ENCODE results near the gene TAS2R38. TPM values are rescaled to one million over a fixed set of nuclear protein-coding genes. Genes with fewer than 3 reads are reported as not detected.

TAS2R38 gene
- total and polyA plus RNA-seq, 10 donors: not detected

- no peaks in the 10 kb centered on the region for H3K27me3 ChIP-seq (replicated peaks in 1 of 7)
- H3K4me1 ChIP-seq: peaks cover 0 to 12% (median 0%) of the 10 kb centered on the region in 6 donors
- TF ChIP-seq POLR2A (IDR thresholded peaks at IDR 0.05): no peak
- no peak for TF ChIP-seq POLR2AphosphoS5 (IDR thresholded peaks at IDR 0.05)
- no peak for TF ChIP-seq CTCF (IDR thresholded peaks at IDR 0.05 in 8 of 11, conservative IDR thresholded peaks at IDR 0.05 in 3 of 11)
- H3K27ac ChIP-seq: peak overlapping the region in 3 of 8 donors; percentile 66 to 82 (median 79)
- no peaks in the 10 kb centered on the region for H3K36me3 ChIP-seq
- intact Hi-C loops (cut with DNase I; ENCODE audit: low total_unique reads): no loop called here
- peaks cover 2 to 39% (median 32%) of the 10 kb centered on the region in 8 donors for H3K9me3 ChIP-seq
- no peak overlapping the region for H3K4me3 ChIP-seq
- 44 to 74% (median 68%) methylated on average over 1 of the region's 1 CpG for WGBS, 5 donors
- no peak for DNase-seq
Observed at GRCh38 chr7:141943846-141944245, 29.7 kb downstream of the TAS2R38 start.

- intact Hi-C loops (cut with DNase I; ENCODE audit: low total_unique reads): no loop called here
- H3K27me3 ChIP-seq (replicated peaks in 1 of 7): no peaks in the 10 kb centered on the region
- no peak overlapping the region for H3K4me3 ChIP-seq
- no peaks in the 10 kb centered on the region for H3K36me3 ChIP-seq
- TF ChIP-seq POLR2AphosphoS5 (IDR thresholded peaks at IDR 0.05) (no peak), POLR2A (IDR thresholded peaks at IDR 0.05) (no peak), CTCF (IDR thresholded peaks at IDR 0.05 in 8 of 11, conservative IDR thresholded peaks at IDR 0.05 in 3 of 11) (no peak)
- peaks cover 0 to 5% (median 0%) of the 10 kb centered on the region in 6 donors for H3K4me1 ChIP-seq
- H3K9me3 ChIP-seq: peaks cover 2 to 39% (median 32%) of the 10 kb centered on the region in 8 donors
- DNase-seq: no peak
- 89 to 95% (median 91%) methylated on average over 3 of the region's 3 CpGs for WGBS, 5 donors
- no peak overlapping the region for H3K27ac ChIP-seq
Observed at GRCh38 chr7:141941075-141941474, 32.5 kb downstream of the TAS2R38 start.

GRCh38 chr7:141930211-141930610 lies 43.4 kb downstream of the TAS2R38 start:
- peaks cover 0 to 16% (median 0%) of the 10 kb centered on the region in 6 donors for H3K4me1 ChIP-seq
- WGBS, 5 donors: 75 to 89% (median 76%) methylated on average over 5 of the region's 5 CpGs
- peaks cover 0 to 9% (median 0%) of the 10 kb centered on the region in 8 donors for H3K9me3 ChIP-seq
- no peaks in the 10 kb centered on the region for H3K27me3 ChIP-seq (replicated peaks in 1 of 7)
- no peak for DNase-seq
- no peaks in the 10 kb centered on the region for H3K36me3 ChIP-seq
- no peak for TF ChIP-seq POLR2AphosphoS5 (IDR thresholded peaks at IDR 0.05)
- no peak for TF ChIP-seq CTCF (IDR thresholded peaks at IDR 0.05 in 8 of 11, conservative IDR thresholded peaks at IDR 0.05 in 3 of 11)
- no peak for TF ChIP-seq POLR2A (IDR thresholded peaks at IDR 0.05)
- H3K27ac ChIP-seq: no peak overlapping the region
- H3K4me3 ChIP-seq: no peak overlapping the region
- intact Hi-C loops (cut with DNase I; ENCODE audit: low total_unique reads): no loop called here

- DNase-seq: no peak
- H3K36me3 ChIP-seq: no peaks in the 10 kb centered on the region
- WGBS, 5 donors: 52 to 79% (median 69%) methylated on average over 3 of the region's 3 CpGs
- intact Hi-C loops (cut with DNase I; ENCODE audit: low total_unique reads): no loop called here
- no peaks in the 10 kb centered on the region for H3K27me3 ChIP-seq (replicated peaks in 1 of 7)
- H3K9me3 ChIP-seq: peaks cover 0 to 9% (median 0%) of the 10 kb centered on the region in 8 donors
- no peak for TF ChIP-seq POLR2A (IDR thresholded peaks at IDR 0.05)
- TF ChIP-seq CTCF (IDR thresholded peaks at IDR 0.05 in 8 of 11, conservative IDR thresholded peaks at IDR 0.05 in 3 of 11): no peak
- TF ChIP-seq POLR2AphosphoS5 (IDR thresholded peaks at IDR 0.05): no peak
- H3K4me3 ChIP-seq: no peak overlapping the region
- H3K27ac ChIP-seq: peak overlapping the region in 6 of 8 donors; percentile 19 to 82 (median 58)
- peaks cover 0 to 16% (median 0%) of the 10 kb centered on the region in 6 donors for H3K4me1 ChIP-seq
Observed at GRCh38 chr7:141928845-141929195, 44.8 kb downstream of the TAS2R38 start.

Data from spleen (tissue), 11 donors.